DND-41 (cell line): ENCODE measurements around the gene WBP11.

Experiments
- ATAC-seq: fragments of 200-7000 bp; cut with Tn5 transposase; 3 replicates; pipeline ENCODE4 v1.9.1; 2021; ENCODE audit warnings: low read depth; ENCODE audit not compliant: insufficient read depth
- DNase-seq: peaks from one replicate; pipeline ENCODE4 v3.0.0-alpha.2; 2020
- H2AFZ ChIP-seq: 2 replicates; pipeline ENCODE4 v1.6.0; 2012; ENCODE audit warnings: low read depth, low read length
- H3K27ac ChIP-seq: 2 replicates; pipeline ENCODE4 v1.5.1; 2012; ENCODE audit warnings: low read length, inconsistent platforms
- H3K27me3 ChIP-seq: fragments of 200-600 bp; sonication (generic); 2 replicates; pipeline ENCODE4 v1.6.0; 2012; ENCODE audit warnings: low read length, mild to moderate bottlenecking, inconsistent platforms; ENCODE audit not compliant: insufficient read depth, poor library complexity
- H3K36me3 ChIP-seq: 2 replicates; pipeline ENCODE4 v1.5.1; 2012; ENCODE audit warnings: low read length, inconsistent platforms; ENCODE audit not compliant: insufficient read depth
- H3K4me1 ChIP-seq: 2 replicates; pipeline ENCODE4 v1.5.1; 2012; ENCODE audit warnings: mild to moderate bottlenecking, low read length; ENCODE audit not compliant: insufficient read depth
- H3K4me2 ChIP-seq: 2 replicates; pipeline ENCODE4 v1.6.0; 2012; ENCODE audit warnings: mild to moderate bottlenecking, moderate library complexity, low read length, inconsistent platforms; ENCODE audit not compliant: insufficient read depth
- H3K4me3 ChIP-seq, 2 experiments: fragments of 200-600 bp in 1 of 2; shearing (Covaris generic) in 1 of 2; 2 replicates each; pipeline ENCODE4 v1.5.1; 2012 to 2016; ENCODE audit warnings: inconsistent platforms in 2 of 2, low read length in 2 of 2, mild to moderate bottlenecking in 2 of 2, low read depth in 1 of 2, moderate library complexity in 1 of 2
- H3K79me2 ChIP-seq: 2 replicates; pipeline ENCODE4 v1.6.0; 2012; ENCODE audit warnings: low read length, inconsistent platforms; ENCODE audit not compliant: insufficient read depth
- H3K9ac ChIP-seq: 2 replicates; pipeline ENCODE4 v1.6.0; 2012; ENCODE audit warnings: low read depth, mild to moderate bottlenecking, inconsistent platforms, low read length, moderate library complexity
- H3K9me3 ChIP-seq: 2 replicates; pipeline ENCODE4 v1.5.1; 2012; ENCODE audit warnings: low read length, moderate library complexity, mild to moderate bottlenecking, inconsistent platforms; ENCODE audit not compliant: insufficient read depth, severe bottlenecking
- H4K20me1 ChIP-seq: 2 replicates; pipeline ENCODE4 v1.6.0; 2012; ENCODE audit warnings: low read length; ENCODE audit not compliant: insufficient read depth
- EZH2 ChIP-seq: IDR thresholded peaks from 3 replicates; pipeline ENCODE4 v1.6.1; 2012; ENCODE audit warnings: borderline replicate concordance, low read depth, mild to moderate bottlenecking, moderate library complexity, low read length, inconsistent platforms; ENCODE audit not compliant: severe bottlenecking
- TF ChIP-seq, protein P1 (sequence below): IDR thresholded peaks from 2 replicates; pipeline ENCODE4 v1.5.1; 2012; ENCODE audit warnings: borderline replicate concordance, low read length, moderate library complexity, mild to moderate bottlenecking; ENCODE audit not compliant: poor library complexity, severe bottlenecking; ENCODE audit errors: extremely low read depth

WBP11 gene

GRCh38 chr12:14776236-14776961 lies 26.9 kb downstream of the WBP11 start:
- Histone ChIP-seq H3K27me3 (no peaks in the 10 kb centered on the region), H3K4me2 (no peak overlapping the region), H3K4me1 (peaks cover 20% of the 10 kb centered on the region), H3K9ac (no peak overlapping the region), H2AFZ (no peak overlapping the region), H3K36me3 (no peaks in the 10 kb centered on the region), H3K27ac (no peak overlapping the region), H3K9me3 (no peaks in the 10 kb centered on the region), H3K79me2 (no peaks in the 10 kb centered on the region), H4K20me1 (no peaks in the 10 kb centered on the region), H3K4me3 (no peak overlapping the region)
- ATAC-seq, result no peak
- no peak for DNase-seq
- TF ChIP-seq, protein P1, sequence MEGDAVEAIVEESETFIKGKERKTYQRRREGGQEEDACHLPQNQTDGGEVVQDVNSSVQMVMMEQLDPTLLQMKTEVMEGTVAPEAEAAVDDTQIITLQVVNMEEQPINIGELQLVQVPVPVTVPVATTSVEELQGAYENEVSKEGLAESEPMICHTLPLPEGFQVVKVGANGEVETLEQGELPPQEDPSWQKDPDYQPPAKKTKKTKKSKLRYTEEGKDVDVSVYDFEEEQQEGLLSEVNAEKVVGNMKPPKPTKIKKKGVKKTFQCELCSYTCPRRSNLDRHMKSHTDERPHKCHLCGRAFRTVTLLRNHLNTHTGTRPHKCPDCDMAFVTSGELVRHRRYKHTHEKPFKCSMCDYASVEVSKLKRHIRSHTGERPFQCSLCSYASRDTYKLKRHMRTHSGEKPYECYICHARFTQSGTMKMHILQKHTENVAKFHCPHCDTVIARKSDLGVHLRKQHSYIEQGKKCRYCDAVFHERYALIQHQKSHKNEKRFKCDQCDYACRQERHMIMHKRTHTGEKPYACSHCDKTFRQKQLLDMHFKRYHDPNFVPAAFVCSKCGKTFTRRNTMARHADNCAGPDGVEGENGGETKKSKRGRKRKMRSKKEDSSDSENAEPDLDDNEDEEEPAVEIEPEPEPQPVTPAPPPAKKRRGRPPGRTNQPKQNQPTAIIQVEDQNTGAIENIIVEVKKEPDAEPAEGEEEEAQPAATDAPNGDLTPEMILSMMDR, result peak; percentile 35
- TF ChIP-seq EZH2, result no peak

- no peak overlapping the region for H3K4me3 ChIP-seq
Observed at GRCh38 chr12:14775636-14775980, 27.7 kb downstream of the WBP11 start.

DNA sequence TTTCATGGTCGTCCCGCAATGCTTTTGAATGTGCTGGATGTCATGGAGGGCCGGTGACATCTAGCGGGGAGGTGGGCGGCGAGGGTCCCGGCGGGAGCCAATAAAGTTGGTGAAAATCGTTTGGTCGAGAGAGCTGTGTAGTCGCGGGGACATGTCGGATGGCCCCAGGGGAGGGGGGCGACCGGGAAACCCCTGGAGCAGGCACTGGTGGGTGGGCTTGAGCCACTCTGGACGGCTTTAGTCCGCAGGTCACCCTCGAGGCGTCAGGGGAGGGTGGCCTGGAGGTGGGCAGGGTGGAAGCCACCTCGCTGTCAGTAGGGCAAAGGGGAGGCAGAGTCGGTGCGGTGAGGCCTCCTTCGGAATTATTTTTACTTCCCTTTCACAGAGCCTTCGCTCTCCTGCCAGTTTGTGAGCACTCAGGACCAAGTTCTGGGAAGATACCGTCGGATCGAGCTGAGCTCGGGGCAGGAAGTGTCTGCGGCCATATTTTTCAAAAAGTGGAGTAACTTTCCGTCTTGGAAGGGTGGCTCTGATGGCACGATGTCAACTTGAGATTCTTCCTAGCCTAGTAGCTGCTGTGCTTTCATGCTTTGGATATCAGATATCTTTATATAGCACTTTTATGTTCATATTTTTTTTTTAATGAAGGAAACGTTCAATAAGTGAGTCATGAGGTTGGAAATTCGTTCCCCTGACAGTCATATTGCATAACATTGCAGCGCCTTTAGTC lies 28.2 kb downstream of the WBP11 start:
- Histone ChIP-seq H3K27me3 (no peaks in the 10 kb centered on the region), H3K9me3 (no peaks in the 10 kb centered on the region), H3K4me3 (no peak overlapping the region), H3K4me1 (peaks cover 10% of the 10 kb centered on the region), H3K9ac (no peak overlapping the region), H3K79me2 (peaks cover 8% of the 10 kb centered on the region), H3K36me3 (no peaks in the 10 kb centered on the region; the same call in 1 of the 2 replicates), H4K20me1 (no peaks in the 10 kb centered on the region), H2AFZ (no peak overlapping the region), H3K4me2 (no peak overlapping the region), H3K27ac (no peak overlapping the region)
- no peak for DNase-seq
- no peak for TF ChIP-seq EZH2
- TF ChIP-seq, protein P1, result no peak
- no peak for ATAC-seq

More at GRCh38 chr12:14775636-14775980, 27.7 kb downstream of the WBP11 start:
- ATAC-seq (no peak), DNase-seq (no peak)
- H3K9ac ChIP-seq, result no peak overlapping the region
- H3K4me2 ChIP-seq, result no peak overlapping the region
- H3K27ac ChIP-seq, result no peak overlapping the region
- no peaks in the 10 kb centered on the region; the same call in 1 of the 2 replicates for H3K36me3 ChIP-seq
- H3K4me1 ChIP-seq, result peaks cover 12% of the 10 kb centered on the region
- H2AFZ ChIP-seq, result no peak overlapping the region
- no peaks in the 10 kb centered on the region for H3K27me3 ChIP-seq
- H4K20me1 ChIP-seq, result no peaks in the 10 kb centered on the region
- H3K79me2 ChIP-seq, result peaks cover 3% of the 10 kb centered on the region
- H3K9me3 ChIP-seq, result no peaks in the 10 kb centered on the region
- TF ChIP-seq EZH2, result no peak
- TF ChIP-seq, protein P1, result no peak
